A549 (cell line): ENCODE measurements around the gene HSD17B3. TPM values are rescaled to one million over a fixed set of nuclear protein-coding genes. Genes with fewer than 3 reads are reported as not detected.

Experiments
- ATAC-seq, 2 experiments: fragments of 200-7000 bp in 1 of 2; fragments of >200 bp in 1 of 2; cut with Nextera tagmentation in 1 of 2; cut with Tn5 transposase in 1 of 2; 3 replicates each; pipeline versions ENCODE4 v1.8.0 to v1.9.1; 2018 to 2020; ENCODE audit warnings: mild to moderate bottlenecking in 1 of 2, moderate library complexity in 1 of 2
- CTCF ChIA-PET: fragments of 300-600 bp; sonication (Branson Sonifier 250); formaldehyde crosslinking; extraction: SDS; loops from one replicate; lab custom pipeline; 2021; ENCODE audit warnings: antibody characterized with exemption, inconsistent platforms; lab: Yijun Ruan, JAX
- POLR2A ChIA-PET: fragments of 350-600 bp; formaldehyde crosslinking; extraction: SDS; loops from one replicate; lab custom pipeline; 2021; ENCODE audit warnings: antibody characterized with exemption, inconsistent platforms; lab: Yijun Ruan, JAX
- DNase-seq, 2 experiments: peaks; one replicate each; pipeline versions ENCODE4 v3.0.0 to v3.0.0-alpha.2; 2011 to 2016; ENCODE audit warnings: low read depth in 1 of 2, low spot score in 1 of 2
- FAIRE-seq: peaks from 2 replicates; lab custom pipeline; 2011; peaks lifted over from hg19 to GRCh38; lab: Jason Lieb, UNC
- H3K27ac ChIP-seq, 2 experiments: fragments of >200 bp; sonication (Bioruptor Twin); formaldehyde crosslinking; 3 replicates each; pipeline ENCODE4 v1.5.1; 2016 to 2017
- H3K4me1 ChIP-seq: fragments of >200 bp; sonication (Bioruptor Twin); formaldehyde crosslinking; 3 replicates; pipeline ENCODE4 v1.6.1; 2016
- H3K4me2 ChIP-seq: fragments of >200 bp; sonication (Bioruptor Twin); formaldehyde crosslinking; 3 replicates; pipeline ENCODE4 v1.6.1; 2016
- H3K4me3 ChIP-seq: fragments of >200 bp; sonication (Bioruptor Twin); formaldehyde crosslinking; 3 replicates; pipeline ENCODE4 v1.5.1; 2016
- H3K9me3 ChIP-seq: fragments of >200 bp; sonication (Bioruptor Twin); formaldehyde crosslinking; 3 replicates; pipeline ENCODE4 v1.6.1; 2016
- BHLHE40 ChIP-seq: IDR thresholded peaks from 2 replicates; pipeline ENCODE4 v1.6.1; 2012; ENCODE audit warnings: low read depth, low read length, inconsistent platforms
- CEBPB ChIP-seq, 2 experiments: fragments of >200 bp in 1 of 2; sonication (Bioruptor Twin) in 1 of 2; formaldehyde crosslinking in 1 of 2; IDR thresholded peaks; 2 replicates each; pipeline ENCODE4 v1.6.1; 2012 to 2016
- GATA3 ChIP-seq: IDR thresholded peaks from 2 replicates; pipeline ENCODE4 v1.6.1; 2012; ENCODE audit warnings: borderline replicate concordance
- HDAC2 ChIP-seq: fragments of 200-600 bp; sonication (generic); IDR thresholded peaks from 2 replicates; pipeline ENCODE4 v1.6.1; 2016
- JUN ChIP-seq, 2 experiments: fragments of >200 bp; sonication (Bioruptor Twin); formaldehyde crosslinking; IDR thresholded peaks; 2 replicates in 1 of 2; 3 replicates in 1 of 2; pipeline ENCODE4 v1.6.1; 2016 to 2017
- JUNB ChIP-seq: fragments of >200 bp; sonication (Bioruptor Twin); formaldehyde crosslinking; IDR thresholded peaks from 2 replicates; pipeline ENCODE4 v1.6.1; 2016
- MYC ChIP-seq: IDR thresholded peaks from 2 replicates; pipeline ENCODE4 v1.6.1; 2012; ENCODE audit warnings: mild to moderate bottlenecking, inconsistent platforms, low read length, improper control_type of control experiment, borderline replicate concordance
- NFE2L2 ChIP-seq: fragments of 150-350 bp; conservative IDR thresholded peaks from 2 replicates; pipeline ENCODE4 v1.6.1; 2014; ENCODE audit warnings: low read length
- RAD21 ChIP-seq, 2 experiments: fragments of >200 bp in 1 of 2; sonication (Bioruptor Twin) in 1 of 2; formaldehyde crosslinking in 1 of 2; IDR thresholded peaks in 1 of 2; conservative IDR thresholded peaks in 1 of 2; 2 replicates in 1 of 2; 3 replicates in 1 of 2; pipeline ENCODE4 v1.6.1; 2012 to 2018; ENCODE audit warnings: inconsistent platforms in 1 of 2
- SREBF2 ChIP-seq: fragments of 450-650 bp; IDR thresholded peaks from 2 replicates; pipeline ENCODE4 v1.6.1; 2014; ENCODE audit warnings: mild to moderate bottlenecking, moderate library complexity
- ZSCAN20 ChIP-seq: fragments of 250-450 bp; sonication (Bioruptor Pico); IDR thresholded peaks from 2 replicates; pipeline ENCODE4 v1.8.0; 2022; ENCODE audit warnings: mild to moderate bottlenecking, moderate library complexity
- WGBS: methylation state at CpG from one replicate; pipeline ENCODE4 v1.1.6; 2017; ENCODE audit errors: missing lambda C conversion rate; 5-methylcytosine and 5-hydroxymethylcytosine counted together
- polyA plus RNA-seq, 4 experiments: library from polyadenylated mRNA; depleted of rRNA in 3 of 4; stranded (reverse); fragments of >200 nt; fragmentation: RNase III in 1 of 4; extraction: RNeasy Plus Mini Kit Qiagen cat#74134 plus additional on column Dnase treatment in 1 of 4; gene quantifications; 2 replicates in 3 of 4; 3 replicates in 1 of 4; pipeline ENCODE4 v1.2.3, GENCODE V29; 2011 to 2017
- TF ChIP-seq, protein P1 (sequence below): fragments of 250-450 bp; sonication (Bioruptor Pico); IDR thresholded peaks from 2 replicates; pipeline ENCODE4 v1.5.0; 2021; ENCODE audit warnings: mild to moderate bottlenecking, moderate library complexity, borderline replicate concordance
- TF ChIP-seq, protein P2 (sequence below): fragments of 200-600 bp; sonication (generic); IDR thresholded peaks from 2 replicates; pipeline ENCODE4 v1.6.1; 2016; ENCODE audit warnings: antibody characterized with exemption, mild to moderate bottlenecking, moderate library complexity
- TF ChIP-seq, protein P3 (sequence below): fragments of >200 bp; sonication (Bioruptor Twin); formaldehyde crosslinking; IDR thresholded peaks from 3 replicates; pipeline ENCODE4 v1.6.1; 2016
- TF ChIP-seq, protein P4 (sequence below): fragments of 250-450 bp; sonication (Bioruptor Pico); IDR thresholded peaks from 2 replicates; pipeline ENCODE4 v1.5.0; 2020; ENCODE audit warnings: low read depth, mild to moderate bottlenecking, moderate library complexity
- TF ChIP-seq, protein P5 (sequence below): IDR thresholded peaks from 2 replicates; pipeline ENCODE4 v1.6.1; 2012

The HSD17B3 gene
- polyA plus RNA-seq, 2 of the 4 experiments (the other 2 are of a cell fraction), result 0.22 to 0.25 TPM

DNA sequence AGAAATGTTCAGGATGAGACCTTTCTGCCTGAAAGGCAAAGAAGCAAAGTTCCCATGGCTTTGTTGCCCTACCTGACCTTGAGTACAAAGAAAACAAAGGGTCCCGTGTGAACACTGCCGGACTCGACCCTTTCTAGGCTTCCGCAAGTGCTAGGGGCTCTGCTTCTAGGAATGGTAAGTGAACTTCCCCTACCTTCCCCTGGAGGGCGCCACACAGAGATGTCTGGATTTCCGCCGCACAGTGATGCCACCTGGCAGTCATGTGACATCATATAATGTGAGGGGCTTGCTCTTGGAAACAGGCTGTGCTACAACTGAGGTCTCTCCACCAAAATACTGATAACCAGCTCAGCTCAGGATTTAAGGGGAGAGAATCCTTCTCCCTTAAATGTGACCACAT lies 56.6 kb downstream of the HSD17B3 start:
- POLR2A ChIA-PET, result no interaction called here
- CTCF ChIA-PET, result interaction anchor here (0.9 to 1.2 kb wide), 5 partner anchors 10 to 18 kb away, joined by 3 to 6 read pairs (median 3); no protein-coding TSS in a partner anchor
- H3K27ac ChIP-seq, result no peak overlapping the region
- DNase-seq (no peak), FAIRE-seq (no peak), ATAC-seq (no peak)
- H3K4me1 ChIP-seq, result no peaks in the 10 kb centered on the region
- WGBS, result 76% methylated on average over 7 of the region's 7 CpGs
- H3K4me2 ChIP-seq, result no peak overlapping the region
- H3K9me3 ChIP-seq, result no peaks in the 10 kb centered on the region
- H3K4me3 ChIP-seq, result no peak overlapping the region
- TF ChIP-seq, protein P1, sequence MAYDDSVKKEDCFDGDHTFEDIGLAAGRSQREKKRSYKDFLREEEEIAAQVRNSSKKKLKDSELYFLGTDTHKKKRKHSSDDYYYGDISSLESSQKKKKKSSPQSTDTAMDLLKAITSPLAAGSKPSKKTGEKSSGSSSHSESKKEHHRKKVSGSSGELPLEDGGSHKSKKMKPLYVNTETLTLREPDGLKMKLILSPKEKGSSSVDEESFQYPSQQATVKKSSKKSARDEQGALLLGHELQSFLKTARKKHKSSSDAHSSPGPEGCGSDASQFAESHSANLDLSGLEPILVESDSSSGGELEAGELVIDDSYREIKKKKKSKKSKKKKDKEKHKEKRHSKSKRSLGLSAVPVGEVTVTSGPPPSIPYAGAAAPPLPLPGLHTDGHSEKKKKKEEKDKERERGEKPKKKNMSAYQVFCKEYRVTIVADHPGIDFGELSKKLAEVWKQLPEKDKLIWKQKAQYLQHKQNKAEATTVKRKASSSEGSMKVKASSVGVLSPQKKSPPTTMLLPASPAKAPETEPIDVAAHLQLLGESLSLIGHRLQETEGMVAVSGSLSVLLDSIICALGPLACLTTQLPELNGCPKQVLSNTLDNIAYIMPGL (CRISPR knock-in tag), result no peak

DNA sequence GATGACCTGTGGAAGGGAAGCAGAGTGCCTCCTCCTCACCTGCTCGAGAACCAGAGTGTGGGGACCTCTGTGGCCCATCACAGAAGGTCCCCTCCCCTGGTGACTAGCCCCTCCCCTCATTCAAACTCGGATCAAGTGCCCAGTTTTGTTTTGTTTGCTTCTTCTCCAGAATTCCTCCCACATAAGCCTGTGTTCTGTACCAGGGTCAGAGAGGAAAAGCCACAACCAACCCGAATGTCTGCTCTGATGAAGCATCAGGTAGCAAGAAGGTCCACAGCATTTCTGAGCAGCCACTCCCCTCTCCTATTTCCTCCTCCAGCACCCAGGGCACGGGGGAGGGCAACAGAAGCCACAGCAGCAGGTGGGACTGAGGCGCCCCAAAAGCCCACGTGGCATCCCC lies 58.2 kb downstream of the HSD17B3 start:
- no peak for DNase-seq
- CTCF ChIA-PET, result interaction anchor here (0.8 to 1.6 kb wide), 2 partner anchors 42 to 73 kb away, joined by 3 to 4 read pairs; no protein-coding TSS in a partner anchor
- Histone ChIP-seq H3K27ac (no peak overlapping the region), H3K4me2 (no peak overlapping the region)
- no peak for TF ChIP-seq BHLHE40
- no peak for TF ChIP-seq RAD21 (conservative IDR thresholded peaks at IDR 0.05 in 1 of 2, IDR thresholded peaks at IDR 0.05 in 1 of 2)
- no peak for TF ChIP-seq CEBPB (IDR thresholded peaks at IDR 0.05)
- TF ChIP-seq SREBF2, result no peak
- TF ChIP-seq, all 56 proteins: peak for 0
- Histone ChIP-seq H3K9me3 (no peaks in the 10 kb centered on the region), H3K4me3 (no peak overlapping the region), H3K4me1 (no peaks in the 10 kb centered on the region)
- no peak for ATAC-seq
- no peak for FAIRE-seq
- POLR2A ChIA-PET, result no interaction called here
- WGBS, result 41% methylated on average over 6 of the region's 6 CpGs

DNA sequence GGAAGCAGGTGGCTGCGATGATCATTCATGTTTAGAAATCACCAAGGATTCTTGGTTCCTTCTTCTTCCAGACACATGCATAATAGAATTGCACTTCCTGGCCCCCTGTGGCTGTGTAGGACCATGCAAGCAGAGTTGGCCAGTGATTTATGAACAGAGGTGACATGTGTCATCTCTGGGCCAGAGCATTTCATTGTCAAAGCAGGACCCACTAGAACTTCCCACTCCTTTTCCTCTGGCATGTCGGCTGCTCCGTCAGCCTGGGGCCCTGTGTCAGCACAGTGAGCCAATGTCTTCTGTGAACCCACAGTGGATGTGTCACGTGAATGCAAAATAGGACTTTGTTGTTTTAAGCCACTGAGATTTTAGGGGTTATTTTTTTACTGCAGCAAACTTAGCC lies 59.2 kb downstream of the HSD17B3 start:
- H3K4me1 ChIP-seq, result no peaks in the 10 kb centered on the region
- no peak overlapping the region for H3K27ac ChIP-seq
- no peak overlapping the region for H3K4me2 ChIP-seq
- no peak; a peak in 1 of 6 replicates for ATAC-seq
- no peak for FAIRE-seq
- no peaks in the 10 kb centered on the region for H3K9me3 ChIP-seq
- POLR2A ChIA-PET, result no interaction called here
- no peak overlapping the region for H3K4me3 ChIP-seq
- WGBS, result 77% methylated on average over 4 of the region's 4 CpGs
- DNase-seq, result no peak
- TF ChIP-seq JUN (IDR thresholded peaks at IDR 0.05), result no peak
- TF ChIP-seq, all 56 proteins: peak for 0
- CTCF ChIA-PET, result interaction anchor here (0.6 to 1.1 kb wide), 2 partner anchors 10 to 374 kb away, joined by 3 read pairs; no protein-coding TSS in a partner anchor

DNA sequence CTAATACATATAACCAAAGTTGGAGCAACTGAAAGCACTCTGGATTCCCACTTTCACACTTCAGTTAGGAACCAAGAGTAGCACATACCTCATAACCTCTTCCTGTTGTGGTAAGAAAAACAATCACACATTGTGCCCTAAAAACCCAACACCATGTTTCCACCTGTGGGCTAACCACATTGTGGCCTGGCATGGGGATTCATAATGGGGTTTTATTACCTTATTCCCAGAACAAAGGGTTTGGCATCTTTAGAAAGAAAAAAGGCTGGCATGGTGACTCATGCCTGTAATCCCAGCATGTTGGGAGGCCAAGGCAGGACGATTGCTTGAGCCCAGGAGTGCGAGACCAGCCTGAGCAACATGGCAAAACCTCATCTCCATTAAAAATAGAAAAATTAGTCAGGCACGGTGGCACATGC lies 60.6 kb downstream of the HSD17B3 start:
- no peak for ATAC-seq
- ChIA-PET CTCF (no interaction called here), POLR2A (no interaction called here)
- no peak for DNase-seq
- Histone ChIP-seq H3K4me3 (no peak overlapping the region), H3K27ac (no peak overlapping the region), H3K4me1 (no peaks in the 10 kb centered on the region), H3K4me2 (no peak overlapping the region), H3K9me3 (no peaks in the 10 kb centered on the region)
- no peak for FAIRE-seq
- WGBS, result 46% methylated on average over 3 of the region's 3 CpGs
- TF ChIP-seq GATA3, result no peak
- no peak for TF ChIP-seq JUNB
- TF ChIP-seq NFE2L2, result no peak
- no peak for TF ChIP-seq BHLHE40
- TF ChIP-seq, protein P2, sequence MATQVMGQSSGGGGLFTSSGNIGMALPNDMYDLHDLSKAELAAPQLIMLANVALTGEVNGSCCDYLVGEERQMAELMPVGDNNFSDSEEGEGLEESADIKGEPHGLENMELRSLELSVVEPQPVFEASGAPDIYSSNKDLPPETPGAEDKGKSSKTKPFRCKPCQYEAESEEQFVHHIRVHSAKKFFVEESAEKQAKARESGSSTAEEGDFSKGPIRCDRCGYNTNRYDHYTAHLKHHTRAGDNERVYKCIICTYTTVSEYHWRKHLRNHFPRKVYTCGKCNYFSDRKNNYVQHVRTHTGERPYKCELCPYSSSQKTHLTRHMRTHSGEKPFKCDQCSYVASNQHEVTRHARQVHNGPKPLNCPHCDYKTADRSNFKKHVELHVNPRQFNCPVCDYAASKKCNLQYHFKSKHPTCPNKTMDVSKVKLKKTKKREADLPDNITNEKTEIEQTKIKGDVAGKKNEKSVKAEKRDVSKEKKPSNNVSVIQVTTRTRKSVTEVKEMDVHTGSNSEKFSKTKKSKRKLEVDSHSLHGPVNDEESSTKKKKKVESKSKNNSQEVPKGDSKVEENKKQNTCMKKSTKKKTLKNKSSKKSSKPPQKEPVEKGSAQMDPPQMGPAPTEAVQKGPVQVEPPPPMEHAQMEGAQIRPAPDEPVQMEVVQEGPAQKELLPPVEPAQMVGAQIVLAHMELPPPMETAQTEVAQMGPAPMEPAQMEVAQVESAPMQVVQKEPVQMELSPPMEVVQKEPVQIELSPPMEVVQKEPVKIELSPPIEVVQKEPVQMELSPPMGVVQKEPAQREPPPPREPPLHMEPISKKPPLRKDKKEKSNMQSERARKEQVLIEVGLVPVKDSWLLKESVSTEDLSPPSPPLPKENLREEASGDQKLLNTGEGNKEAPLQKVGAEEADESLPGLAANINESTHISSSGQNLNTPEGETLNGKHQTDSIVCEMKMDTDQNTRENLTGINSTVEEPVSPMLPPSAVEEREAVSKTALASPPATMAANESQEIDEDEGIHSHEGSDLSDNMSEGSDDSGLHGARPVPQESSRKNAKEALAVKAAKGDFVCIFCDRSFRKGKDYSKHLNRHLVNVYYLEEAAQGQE, result no peak
- TF ChIP-seq, protein P3, sequence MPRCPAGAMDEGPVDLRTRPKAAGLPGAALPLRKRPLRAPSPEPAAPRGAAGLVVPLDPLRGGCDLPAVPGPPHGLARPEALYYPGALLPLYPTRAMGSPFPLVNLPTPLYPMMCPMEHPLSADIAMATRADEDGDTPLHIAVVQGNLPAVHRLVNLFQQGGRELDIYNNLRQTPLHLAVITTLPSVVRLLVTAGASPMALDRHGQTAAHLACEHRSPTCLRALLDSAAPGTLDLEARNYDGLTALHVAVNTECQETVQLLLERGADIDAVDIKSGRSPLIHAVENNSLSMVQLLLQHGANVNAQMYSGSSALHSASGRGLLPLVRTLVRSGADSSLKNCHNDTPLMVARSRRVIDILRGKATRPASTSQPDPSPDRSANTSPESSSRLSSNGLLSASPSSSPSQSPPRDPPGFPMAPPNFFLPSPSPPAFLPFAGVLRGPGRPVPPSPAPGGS, result no peak
- TF ChIP-seq, protein P4, sequence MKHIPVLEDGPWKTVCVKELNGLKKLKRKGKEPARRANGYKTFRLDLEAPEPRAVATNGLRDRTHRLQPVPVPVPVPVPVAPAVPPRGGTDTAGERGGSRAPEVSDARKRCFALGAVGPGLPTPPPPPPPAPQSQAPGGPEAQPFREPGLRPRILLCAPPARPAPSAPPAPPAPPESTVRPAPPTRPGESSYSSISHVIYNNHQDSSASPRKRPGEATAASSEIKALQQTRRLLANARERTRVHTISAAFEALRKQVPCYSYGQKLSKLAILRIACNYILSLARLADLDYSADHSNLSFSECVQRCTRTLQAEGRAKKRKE (CRISPR knock-in tag), result no peak
- no peak for TF ChIP-seq ZSCAN20
- TF ChIP-seq MYC, result no peak
- TF ChIP-seq, protein P1 (CRISPR knock-in tag), result no peak
- TF ChIP-seq, protein P5, sequence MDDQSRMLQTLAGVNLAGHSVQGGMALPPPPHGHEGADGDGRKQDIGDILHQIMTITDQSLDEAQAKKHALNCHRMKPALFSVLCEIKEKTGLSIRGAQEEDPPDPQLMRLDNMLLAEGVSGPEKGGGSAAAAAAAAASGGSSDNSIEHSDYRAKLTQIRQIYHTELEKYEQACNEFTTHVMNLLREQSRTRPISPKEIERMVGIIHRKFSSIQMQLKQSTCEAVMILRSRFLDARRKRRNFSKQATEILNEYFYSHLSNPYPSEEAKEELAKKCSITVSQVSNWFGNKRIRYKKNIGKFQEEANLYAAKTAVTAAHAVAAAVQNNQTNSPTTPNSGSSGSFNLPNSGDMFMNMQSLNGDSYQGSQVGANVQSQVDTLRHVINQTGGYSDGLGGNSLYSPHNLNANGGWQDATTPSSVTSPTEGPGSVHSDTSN, result no peak
- TF ChIP-seq HDAC2, result no peak
- no peak for TF ChIP-seq SREBF2
